T47D (cell line): ENCODE data around the gene GP5.

Source experiments
- DNase-seq, 2 experiments: peaks; one replicate each; pipeline versions ENCODE4 v3.0.0 to v3.0.0-alpha.2; 2011 to 2012; ENCODE audit warnings: low read depth in 1 of 2, low spot score in 1 of 2
- JUND ChIP-seq: IDR thresholded peaks from 2 replicates; pipeline ENCODE4 v1.6.1; 2012; ENCODE audit warnings: low read depth
- in situ Hi-C: cut with HindIII; loops from 2 replicates; pipeline ENCODE4 v1.10.0; 2016; ENCODE audit warnings: low sequenced_read_pairs, low pct_unique_long_range_greater_than_20kb

GP5 gene

GRCh38 chr3:194399166-194399565 lies at the start of gene GP5:
GP5 (minus strand) TSS chr3:194399266; CDS start chr3:194398282, 984 bp downstream.
- TF ChIP-seq JUND = no peak
- no peak for DNase-seq
- in situ Hi-C loops = no loop called here

- DNase-seq = no peak
- in situ Hi-C loops = no loop called here
- no peak for TF ChIP-seq JUND
Observed at GRCh38 chr3:194447657-194448056, 48.6 kb upstream of the GP5 start.

- no peak for TF ChIP-seq JUND
- DNase-seq = no peak
- in situ Hi-C loops = no loop called here
Observed at GRCh38 chr3:194447161-194447560, 48.1 kb upstream of the GP5 start.

- in situ Hi-C loops = no loop called here
Observed at GRCh38 chr3:194446754-194447153, 47.7 kb upstream of the GP5 start.

GRCh38 chr3:194446172-194446571 lies 47.1 kb upstream of the GP5 start:
- in situ Hi-C loops = no loop called here
- no peak for TF ChIP-seq JUND
- no peak for DNase-seq

More at GRCh38 chr3:194446754-194447153, 47.7 kb upstream of the GP5 start:
- DNase-seq = no peak
- TF ChIP-seq JUND = no peak

GRCh38 chr3:194443901-194444300 lies 44.8 kb upstream of the GP5 start:
- DNase-seq = no peak
- in situ Hi-C loops = no loop called here
- TF ChIP-seq JUND = no peak

GRCh38 chr3:194440756-194441155 lies 41.7 kb upstream of the GP5 start:
- no peak for TF ChIP-seq JUND
- in situ Hi-C loops = no loop called here
- DNase-seq = peak; percentile 27 to 64

GRCh38 chr3:194439881-194440550 lies 41.0 kb upstream of the GP5 start:
- in situ Hi-C loops = no loop called here
- TF ChIP-seq JUND = no peak
- peak in 1 of 2 experiments; percentile 30 for DNase-seq

- in situ Hi-C loops = no loop called here
- TF ChIP-seq JUND = no peak
- no peak for DNase-seq
Observed at GRCh38 chr3:194434503-194434902, 35.4 kb upstream of the GP5 start.

- in situ Hi-C loops = no loop called here
- TF ChIP-seq JUND = no peak
- no peak for DNase-seq
Observed at GRCh38 chr3:194431554-194431953, 32.5 kb upstream of the GP5 start.

GRCh38 chr3:194425399-194425798 lies 26.3 kb upstream of the GP5 start:
- TF ChIP-seq JUND = no peak
- in situ Hi-C loops = no loop called here

GRCh38 chr3:194424953-194425352 lies 25.9 kb upstream of the GP5 start:
- no peak for DNase-seq
- in situ Hi-C loops = no loop called here
- no peak for TF ChIP-seq JUND

More at GRCh38 chr3:194425399-194425798, 26.3 kb upstream of the GP5 start:
- no peak for DNase-seq

GRCh38 chr3:194424373-194424772 lies 25.3 kb upstream of the GP5 start:
- peak in 1 of 2 experiments; percentile 47 for DNase-seq
- no peak for TF ChIP-seq JUND
- in situ Hi-C loops = no loop called here

GRCh38 chr3:194423317-194423716 lies 24.3 kb upstream of the GP5 start:
- no peak for TF ChIP-seq JUND
- in situ Hi-C loops = no loop called here
- no peak for DNase-seq

GRCh38 chr3:194422188-194422587 lies 23.1 kb upstream of the GP5 start:
- no peak for TF ChIP-seq JUND
- in situ Hi-C loops = no loop called here
- DNase-seq = no peak
